Keratinocyte (primary cell): Measurements from ENCODE around the gene HCAR2.
"Not testable (repeated sequence)": the region's sequence is repeated elsewhere in the genome, so short reads cannot be mapped to it uniquely, and the experiment has no call there.

Experiments
- EZH2 ChIP-seq: IDR thresholded peaks from one replicate; pipeline ENCODE4 v1.6.1; 2012; ENCODE audit warnings: inconsistent platforms, mild to moderate bottlenecking, low read length, moderate library complexity
- TF ChIP-seq, protein P1 (sequence below), 3 experiments: IDR thresholded peaks in 1 of 3; conservative IDR thresholded peaks in 1 of 3; optimal IDR thresholded peaks in 1 of 3; 2 replicates in 2 of 3; 3 replicates in 1 of 3; pipeline versions ENCODE3 to v1.5.1; 2011; ENCODE audit warnings: low read length in 3 of 3, mild to moderate bottlenecking in 3 of 3, moderate library complexity in 2 of 3, control low read depth in 1 of 3, inconsistent platforms in 1 of 3; ENCODE audit not compliant: insufficient read depth in 2 of 3; ENCODE audit errors: extremely low read depth in 1 of 3

DNA sequence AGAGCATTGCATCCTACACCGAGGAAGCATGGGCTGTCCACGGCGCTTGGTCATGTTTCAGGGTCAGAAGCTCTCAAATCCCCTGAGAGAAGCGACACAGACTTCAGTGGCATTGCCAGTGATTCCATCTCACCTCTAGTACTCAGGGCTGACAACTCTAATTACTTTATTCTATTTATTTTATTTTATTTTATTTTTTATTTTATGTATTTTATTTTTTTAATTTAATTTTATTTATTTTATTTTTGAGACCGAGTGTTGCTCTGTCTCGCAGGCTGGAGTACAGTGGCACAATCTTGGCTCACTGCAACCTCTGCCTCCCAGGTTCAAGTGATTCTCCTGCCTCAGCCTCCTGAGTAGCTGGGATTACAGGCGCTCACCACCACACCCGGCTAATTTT, 49.9 kb downstream of the HCAR2 start:
- not testable (repeated sequence) for TF ChIP-seq EZH2
- TF ChIP-seq, protein P1, sequence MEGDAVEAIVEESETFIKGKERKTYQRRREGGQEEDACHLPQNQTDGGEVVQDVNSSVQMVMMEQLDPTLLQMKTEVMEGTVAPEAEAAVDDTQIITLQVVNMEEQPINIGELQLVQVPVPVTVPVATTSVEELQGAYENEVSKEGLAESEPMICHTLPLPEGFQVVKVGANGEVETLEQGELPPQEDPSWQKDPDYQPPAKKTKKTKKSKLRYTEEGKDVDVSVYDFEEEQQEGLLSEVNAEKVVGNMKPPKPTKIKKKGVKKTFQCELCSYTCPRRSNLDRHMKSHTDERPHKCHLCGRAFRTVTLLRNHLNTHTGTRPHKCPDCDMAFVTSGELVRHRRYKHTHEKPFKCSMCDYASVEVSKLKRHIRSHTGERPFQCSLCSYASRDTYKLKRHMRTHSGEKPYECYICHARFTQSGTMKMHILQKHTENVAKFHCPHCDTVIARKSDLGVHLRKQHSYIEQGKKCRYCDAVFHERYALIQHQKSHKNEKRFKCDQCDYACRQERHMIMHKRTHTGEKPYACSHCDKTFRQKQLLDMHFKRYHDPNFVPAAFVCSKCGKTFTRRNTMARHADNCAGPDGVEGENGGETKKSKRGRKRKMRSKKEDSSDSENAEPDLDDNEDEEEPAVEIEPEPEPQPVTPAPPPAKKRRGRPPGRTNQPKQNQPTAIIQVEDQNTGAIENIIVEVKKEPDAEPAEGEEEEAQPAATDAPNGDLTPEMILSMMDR (optimal IDR thresholded peaks at IDR 0.05 in 1 of 3, IDR thresholded peaks at IDR 0.05 in 1 of 3, conservative IDR thresholded peaks at IDR 0.05 in 1 of 3; ENCODE audit: extremely low read depth in 1 of 3, insufficient read depth in 2 of 3, low read length in 3 of 3), result not testable (repeated sequence)
